ENCODE results near the gene PPIE.

Gene PPIE

GRCh38 chr1:39805385-39805784 lies 66.7 kb downstream of the PPIE start:
- no peak for DNase-seq (ENCODE audit: low spot score)

GRCh38 chr1:39808784-39809517 lies 70.3 kb downstream of the PPIE start:
- no peak for DNase-seq (ENCODE audit: low spot score)

GRCh38 chr1:39812913-39813312 lies 74.2 kb downstream of the PPIE start:
- DNase-seq (ENCODE audit: low spot score) = no peak

Measured in HuH-7 (cell line).